ENCODE measurements around the gene SESN3. TPM values are rescaled to one million over a fixed set of nuclear protein-coding genes. Genes with fewer than 3 reads are reported as not detected.

The SESN3 gene
- polyA plus RNA-seq, 1 donor from 2014 or later, result 11.1 TPM

Other genes with a start within 250 kb of the SESN3 start
- gene KDM4E, start 205.9 kb downstream of the SESN3 start, polyA plus RNA-seq, result not detected in 2 replicates
- not detected in 2 replicates for gene KDM4F, start 181.8 kb downstream of the SESN3 start, polyA plus RNA-seq
- 44.6 and 54.6 TPM in 2 replicates for gene SRSF8, start 164.3 kb downstream of the SESN3 start, polyA plus RNA-seq
- gene ENDOD1, start 141.4 kb downstream of the SESN3 start, polyA plus RNA-seq, result 3.1 and 4.9 TPM in 2 replicates